Kidney tubule cell (primary cell): ENCODE results near the gene MRGPRF.
"Not testable (repeated sequence)": the region's sequence is repeated elsewhere in the genome, so short reads cannot be mapped to it uniquely, and the experiment has no call there.

ENCODE experiments used
- DNase-seq: peaks from one replicate; pipeline ENCODE4 v3.0.0-alpha.2; 2018; ENCODE audit warnings: low spot score

The MRGPRF gene

DNA sequence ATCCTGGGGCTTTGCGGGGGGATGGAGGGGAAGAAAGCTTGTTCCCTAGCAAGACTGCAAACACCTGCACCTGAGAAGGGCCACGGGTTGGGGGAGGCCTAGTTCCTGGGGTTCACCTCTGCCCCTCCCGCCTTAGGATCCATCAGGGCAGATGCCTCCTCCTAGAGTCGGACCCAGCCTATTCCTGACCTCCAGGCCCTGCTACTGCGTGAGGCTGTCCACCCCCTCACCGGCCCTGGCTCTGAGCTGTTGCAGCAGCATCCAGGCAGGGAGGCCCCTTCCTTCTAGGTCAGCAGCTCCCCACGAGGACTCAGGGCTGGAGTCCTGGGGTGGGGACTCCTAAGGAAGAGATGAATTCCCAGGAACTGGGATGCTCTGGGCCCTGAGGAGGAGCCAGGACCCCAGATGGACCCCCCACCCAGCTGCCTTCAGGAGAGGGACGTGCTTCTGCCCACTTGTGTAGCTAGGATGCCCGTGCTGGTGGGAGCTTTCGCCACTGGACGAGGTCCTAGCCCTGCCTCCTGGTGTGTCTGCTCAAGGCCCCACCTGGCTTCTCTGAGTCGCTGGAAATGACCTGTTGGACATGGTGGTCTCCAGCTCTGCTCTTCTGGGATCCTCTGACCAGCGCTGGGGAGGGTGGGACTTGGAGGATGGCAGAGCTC is 10.3 kb downstream of the MRGPRF start:
- no peak for DNase-seq

DNA sequence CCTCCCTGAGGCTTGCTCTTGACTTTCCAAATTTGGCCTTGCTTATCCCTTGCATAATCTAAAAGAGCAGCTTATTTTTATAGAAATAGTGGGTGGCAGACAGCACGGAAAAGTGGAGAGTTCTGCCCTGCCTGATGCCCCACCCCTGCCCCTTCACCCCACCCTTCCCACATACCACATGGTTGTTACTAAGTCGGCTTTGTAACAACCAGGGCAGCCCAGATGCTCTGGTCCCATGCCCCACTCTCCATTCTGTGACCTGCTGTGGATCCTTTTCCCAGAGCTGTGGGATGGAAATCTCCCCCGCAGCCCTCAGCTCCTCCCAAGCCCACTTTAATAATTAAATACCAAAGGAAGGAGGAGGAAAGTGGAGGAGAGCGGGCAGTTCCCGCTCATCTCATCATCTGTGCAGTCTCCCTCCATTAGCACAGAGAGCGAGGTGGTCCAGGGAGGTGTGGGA is 10.9 kb downstream of the MRGPRF start:
- DNase-seq = no peak

DNA sequence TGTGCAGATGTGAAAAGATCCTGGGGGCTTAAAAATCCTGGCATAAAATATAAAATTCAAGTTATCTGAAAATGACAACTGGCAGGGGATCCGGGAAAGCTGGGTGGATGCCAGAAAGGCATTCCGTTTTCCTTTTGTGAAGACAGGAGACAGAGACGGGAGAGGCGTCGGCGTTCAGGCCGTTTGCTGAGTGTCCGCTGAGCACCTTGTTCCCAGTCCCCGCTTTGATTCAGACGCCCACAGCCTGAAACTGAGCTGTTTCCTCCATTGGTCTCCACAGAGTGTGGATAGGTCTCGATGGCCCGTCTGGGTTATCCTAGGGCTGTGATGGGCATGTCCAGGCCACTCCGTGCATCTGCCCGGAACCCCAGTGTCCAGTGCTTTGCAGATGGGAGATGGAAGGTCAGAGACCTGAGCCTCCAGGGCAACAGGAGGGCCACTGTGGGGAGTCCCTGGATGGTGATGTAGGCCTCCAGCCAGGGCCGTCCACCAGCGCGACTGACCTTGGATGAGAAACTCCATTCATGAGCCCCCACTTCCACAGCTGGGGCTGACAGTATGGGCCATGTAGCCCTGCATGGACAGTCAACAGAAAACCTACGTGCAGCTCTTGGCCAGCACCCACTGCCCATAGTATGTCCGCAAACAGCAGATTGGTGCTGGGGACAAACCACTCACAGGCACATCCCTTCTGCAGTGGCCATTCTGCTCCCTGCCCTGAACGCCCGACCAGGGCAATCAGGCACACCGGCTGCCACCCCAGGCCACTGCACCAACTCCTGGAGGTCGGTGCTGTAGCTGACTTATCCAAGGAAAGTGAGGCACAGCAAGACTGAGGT is 11.6 kb downstream of the MRGPRF start:
- no peak for DNase-seq

- DNase-seq = peak; percentile 55
Observed at GRCh38 chr11:69000831-69001242, 12.2 kb downstream of the MRGPRF start.

DNA sequence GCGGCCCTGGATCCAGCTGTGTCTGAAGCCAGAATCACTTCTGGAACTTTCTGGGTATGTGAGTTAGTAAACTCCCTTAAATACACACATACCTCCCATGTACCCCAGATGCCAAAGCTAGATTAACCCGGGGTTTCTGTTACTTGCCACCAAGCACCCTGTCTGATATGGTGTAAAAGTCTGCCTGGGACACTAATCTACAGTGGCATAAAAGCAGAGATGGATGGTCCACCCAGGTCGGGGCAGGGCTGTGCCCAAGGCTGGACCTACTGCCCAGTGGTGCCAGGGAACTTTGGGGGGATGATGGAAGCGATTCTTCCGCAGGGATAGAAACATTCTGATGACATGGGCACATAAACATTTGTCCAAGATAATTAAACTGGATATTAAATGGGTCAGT is 12.7 kb downstream of the MRGPRF start:
- DNase-seq = no peak

DNA sequence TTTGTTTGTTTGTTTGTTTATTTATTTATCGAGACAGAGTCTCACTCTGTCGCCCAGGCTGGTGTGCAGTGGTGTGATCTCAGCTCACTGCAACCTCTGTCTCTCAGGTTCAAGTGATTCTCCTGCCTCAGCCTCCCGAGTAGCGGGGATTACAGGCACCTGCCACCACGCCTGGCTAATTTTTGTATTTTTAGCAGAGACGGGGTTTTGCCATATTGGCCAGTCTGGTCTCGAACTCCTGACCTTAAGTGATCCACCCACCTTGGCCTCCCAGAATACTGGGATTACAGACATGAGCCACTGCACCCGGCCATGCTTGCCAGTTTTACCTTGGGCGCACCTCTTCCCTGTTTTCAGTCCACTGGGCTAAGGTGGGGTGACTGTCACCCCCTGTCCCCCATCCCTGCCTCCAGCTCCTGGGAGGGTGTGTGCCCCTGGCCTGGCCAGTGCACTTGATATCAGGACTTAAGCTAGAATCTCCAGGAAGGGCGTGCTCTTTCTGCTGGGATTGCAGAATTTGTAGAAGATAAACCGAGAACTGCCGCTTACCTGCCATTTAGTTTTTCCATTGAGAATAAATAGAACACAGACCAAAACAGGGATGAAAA is 13.2 kb downstream of the MRGPRF start:
- not testable (repeated sequence) for DNase-seq

DNA sequence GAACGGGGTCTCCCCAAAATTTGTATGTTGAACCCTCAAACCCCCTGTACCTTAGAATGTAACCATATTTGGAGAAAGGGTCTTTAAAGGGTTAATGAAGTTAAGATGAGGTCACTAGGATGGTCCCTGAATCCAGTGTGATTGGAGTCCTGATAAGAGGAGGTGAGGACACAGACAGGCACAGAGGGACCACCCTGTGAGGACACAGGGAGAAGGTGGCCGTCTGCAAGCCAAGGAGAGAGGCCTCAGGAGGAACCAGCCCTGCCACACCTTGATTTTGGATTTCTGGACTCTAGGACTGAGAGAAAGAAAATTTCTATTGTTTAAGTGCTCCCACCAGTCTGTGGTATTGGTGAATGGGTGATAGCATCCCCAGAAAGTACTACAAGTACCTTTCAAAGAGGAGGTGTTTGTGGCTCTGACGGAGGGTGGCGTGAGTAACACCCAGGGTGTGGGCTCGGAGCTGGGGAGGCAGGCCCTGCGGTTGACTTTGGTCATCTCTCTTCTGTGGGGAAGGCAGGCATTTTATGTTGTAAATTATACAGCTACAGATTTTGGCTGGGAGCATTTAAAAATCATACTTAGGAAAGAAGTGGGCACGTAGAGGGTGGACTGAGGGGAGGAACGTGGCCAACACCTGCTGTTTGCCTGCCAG is 13.8 kb downstream of the MRGPRF start:
- DNase-seq = no peak

- DNase-seq = no peak
Observed at GRCh38 chr11:68998390-68998911, 14.6 kb downstream of the MRGPRF start.

DNA sequence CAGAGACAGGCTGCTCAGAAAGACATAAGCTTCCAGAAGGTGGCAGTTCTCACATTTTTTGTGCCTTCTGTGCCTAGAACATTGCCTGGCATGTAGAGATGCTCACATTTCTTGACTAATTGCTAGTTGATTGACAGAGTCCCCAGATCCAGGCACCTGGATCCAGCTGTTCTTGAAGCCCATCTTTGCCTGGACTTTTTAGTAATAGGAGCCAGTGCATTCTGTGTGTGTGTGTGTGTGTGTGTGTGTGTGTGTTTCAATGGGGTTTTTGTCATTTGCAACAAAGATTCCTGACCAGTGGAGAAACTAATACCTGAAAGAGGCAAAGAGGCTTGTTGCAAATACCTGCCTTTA is 15.1 kb downstream of the MRGPRF start:
- DNase-seq = no peak

DNA sequence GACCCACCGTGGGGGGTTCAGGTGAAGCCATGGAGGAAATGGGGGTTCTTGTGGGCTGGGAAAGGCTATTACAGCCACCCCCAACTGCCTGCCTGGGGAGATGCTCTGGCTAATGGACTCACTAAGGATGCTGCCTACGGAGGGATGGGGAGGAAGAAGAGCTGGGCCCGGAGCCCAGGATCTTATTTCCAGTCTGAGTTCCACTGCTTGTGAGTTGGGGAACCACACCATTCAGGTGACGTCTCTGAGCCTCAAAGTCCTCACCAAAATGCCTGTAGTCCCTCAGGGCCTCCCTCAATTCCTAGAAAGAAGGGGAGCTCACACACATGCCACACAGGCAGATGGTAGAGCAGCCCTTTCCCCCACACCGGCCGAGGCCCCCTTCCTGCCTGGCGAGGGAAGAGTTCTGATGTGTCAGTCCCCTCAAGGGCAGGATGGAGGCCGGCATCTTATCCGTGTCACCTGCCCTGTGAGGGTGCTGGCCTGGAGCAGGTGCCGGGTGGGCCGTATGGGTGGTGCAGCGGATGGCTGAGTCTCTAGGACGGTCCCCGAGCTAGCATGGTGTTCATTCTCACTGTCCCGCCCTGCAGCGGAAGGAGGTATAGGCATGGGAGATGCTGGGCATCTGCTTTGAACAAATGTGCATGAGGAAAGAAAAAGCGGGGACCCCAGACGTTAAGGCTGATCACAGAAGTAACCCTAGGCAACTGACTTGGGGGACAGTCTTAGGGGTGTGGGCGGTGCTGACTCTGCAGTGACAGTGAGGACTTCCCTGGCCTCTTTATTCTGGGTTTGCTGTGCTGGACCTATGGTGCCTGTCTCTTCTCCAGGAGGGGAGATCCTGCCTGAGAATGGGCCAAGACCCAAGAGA is 15.7 kb downstream of the MRGPRF start:
- DNase-seq = no peak

GRCh38 chr11:68996376-68997123 is 16.5 kb downstream of the MRGPRF start:
- DNase-seq = no peak

DNA sequence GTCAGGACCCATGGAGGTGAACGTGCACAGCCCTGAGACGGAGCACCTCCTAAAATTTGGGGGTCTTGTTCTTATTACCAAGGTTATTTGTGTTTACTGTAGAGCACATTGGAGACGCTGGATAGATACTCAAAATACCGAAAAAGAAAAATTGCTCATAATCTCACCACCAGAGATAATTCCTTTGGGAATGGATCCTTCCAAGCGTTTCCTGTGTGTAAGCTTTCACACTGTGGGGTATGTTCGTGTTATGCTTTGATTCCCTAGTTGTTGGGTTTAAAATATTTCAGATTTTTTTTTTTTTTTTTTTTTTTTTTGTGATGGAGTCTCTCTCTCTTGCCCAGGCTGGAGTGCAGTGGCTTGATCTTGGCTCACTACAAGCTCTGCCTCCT is 18.2 kb downstream of the MRGPRF start:
- no peak for DNase-seq

- no peak for DNase-seq
Observed at GRCh38 chr11:68994161-68994893, 18.7 kb downstream of the MRGPRF start.

- peak; percentile 70 for DNase-seq
Observed at GRCh38 chr11:68993546-68993945, 19.5 kb downstream of the MRGPRF start.

GRCh38 chr11:68992743-68993255 is 20.2 kb downstream of the MRGPRF start:
- no peak for DNase-seq

DNA sequence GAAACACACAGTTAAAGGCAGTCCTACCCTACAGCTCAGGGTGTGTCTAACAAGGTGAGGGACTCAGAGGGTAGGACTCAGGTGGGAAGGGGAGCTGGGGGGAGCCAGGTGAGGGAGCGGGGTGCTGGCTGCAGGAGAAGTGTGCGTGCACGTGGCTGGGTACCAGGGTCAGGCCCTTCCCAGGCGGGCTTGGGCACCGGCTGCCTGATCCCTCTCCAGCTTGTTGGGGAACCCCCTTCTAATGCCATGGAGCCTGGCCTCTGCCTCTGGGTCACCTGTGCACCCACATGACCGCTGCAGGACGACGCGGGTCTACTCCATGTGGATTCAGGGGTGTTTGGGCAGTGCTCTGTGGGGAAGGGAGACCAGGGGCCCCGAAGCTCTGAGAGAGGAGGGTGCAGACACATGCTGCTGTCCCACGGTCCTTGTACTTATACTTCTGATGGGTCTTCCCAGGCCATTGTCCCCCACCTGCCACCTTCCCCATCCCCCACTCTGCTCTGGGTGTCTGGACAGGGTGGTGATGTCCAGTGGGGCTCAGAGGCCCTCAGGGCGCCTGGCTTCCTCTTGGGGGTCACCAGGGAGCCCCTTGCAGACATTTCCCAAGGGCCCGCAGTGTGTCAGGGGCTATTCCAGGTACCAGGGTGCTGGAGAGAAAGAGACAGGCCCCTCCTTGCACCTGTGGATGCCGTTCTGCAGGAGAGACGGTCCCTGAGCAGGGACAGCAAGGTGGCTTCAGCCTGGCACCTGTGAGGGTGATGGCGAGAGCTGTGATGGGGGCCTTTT is 21.9 kb downstream of the MRGPRF start:
- no peak for DNase-seq

DNA sequence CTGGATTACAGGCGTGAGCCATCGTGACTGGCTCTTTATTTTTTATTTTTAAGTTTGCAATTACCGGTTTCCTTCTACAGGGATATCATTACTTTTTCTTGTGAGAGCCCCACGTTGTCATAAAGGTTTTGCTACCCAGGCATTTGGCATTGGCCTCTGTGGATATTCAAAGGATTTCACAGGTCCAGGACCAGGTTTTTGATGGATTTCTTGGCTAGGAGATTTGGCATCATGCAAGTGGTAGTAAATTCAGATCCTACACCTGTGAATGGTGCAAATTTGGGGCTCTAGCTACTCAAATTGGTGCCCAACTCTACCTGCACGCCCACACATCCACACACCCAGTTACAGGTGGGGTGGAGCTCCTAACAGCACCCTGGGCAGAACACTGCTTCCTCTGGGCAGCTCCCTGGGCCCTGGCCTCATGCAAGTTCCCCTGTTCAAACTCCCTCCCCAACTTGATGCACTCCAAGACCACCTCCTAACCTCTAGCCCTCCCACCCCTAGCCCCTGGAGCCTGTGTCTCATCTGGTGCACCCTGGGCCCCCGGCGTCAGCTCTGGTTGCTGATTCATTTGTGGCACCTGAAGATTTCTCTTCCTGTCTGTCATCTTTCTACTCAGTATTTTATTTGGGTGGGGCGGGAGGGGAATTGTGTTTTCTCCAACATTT is 23.0 kb downstream of the MRGPRF start:
- DNase-seq = no peak

DNA sequence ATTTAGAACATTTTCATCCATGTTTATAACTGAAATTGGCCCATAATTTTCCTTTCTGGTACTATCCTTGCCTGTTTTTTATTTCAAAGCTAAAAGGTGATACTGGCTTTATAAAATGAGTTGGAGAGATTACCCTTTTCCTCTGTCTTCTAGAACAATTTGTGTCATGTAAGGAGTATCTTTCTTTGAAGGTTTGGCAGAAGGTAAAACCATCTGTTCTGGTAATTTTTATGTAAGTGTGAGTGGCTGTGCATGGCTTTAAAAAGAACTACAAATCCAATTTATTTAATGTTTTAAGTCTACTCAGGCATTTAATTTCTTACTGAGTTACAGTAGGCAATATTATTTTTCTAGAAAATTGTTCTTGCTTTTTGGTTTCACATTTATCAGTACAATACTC is 24.6 kb downstream of the MRGPRF start:
- no peak for DNase-seq
